ENCODE results near the gene MEGF6. TPM values are rescaled to one million over a fixed set of nuclear protein-coding genes. Genes with fewer than 3 reads are reported as not detected.

Gene MEGF6
- total RNA-seq, 1 donor = 102 TPM

DNA sequence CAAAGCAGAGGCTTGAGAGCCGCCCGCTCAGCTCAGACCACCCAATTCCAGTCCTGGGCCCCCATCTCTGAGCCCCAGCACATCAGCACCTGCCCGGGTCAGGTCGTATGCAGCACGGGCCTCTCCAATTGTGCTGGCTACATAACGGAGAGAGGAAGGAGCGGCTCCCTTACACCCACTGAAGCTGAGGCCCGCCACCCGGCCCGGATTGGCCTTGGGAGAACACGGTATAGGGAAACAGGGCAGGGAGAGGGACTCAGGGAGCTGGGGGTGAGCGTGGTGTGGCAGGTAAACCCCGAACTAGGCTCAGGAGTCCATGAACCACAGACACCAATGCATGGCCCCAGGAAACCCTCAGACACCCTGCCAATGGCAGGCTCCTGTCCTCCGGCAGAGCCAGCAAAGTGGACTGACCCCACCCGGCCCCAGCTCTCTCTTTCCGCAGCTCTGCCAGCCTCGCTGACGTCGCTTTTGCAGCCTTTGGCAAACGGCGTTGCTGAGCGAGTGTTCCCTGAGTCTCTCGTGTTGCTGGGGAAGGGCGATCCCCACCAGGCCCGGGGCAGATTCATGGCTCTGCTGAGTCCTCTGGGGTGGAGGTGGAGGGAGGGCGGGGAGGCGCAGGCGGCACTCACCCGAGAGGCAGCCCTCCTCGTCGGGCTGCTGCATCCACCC, 16.5 kb downstream of the MEGF6 start:
- no peak overlapping the region for H3K4me3 ChIP-seq (ENCODE audit: low read depth, low read length)
- peak; percentile 47 for DNase-seq (ENCODE audit: low read depth)
- TF ChIP-seq, protein P1, sequence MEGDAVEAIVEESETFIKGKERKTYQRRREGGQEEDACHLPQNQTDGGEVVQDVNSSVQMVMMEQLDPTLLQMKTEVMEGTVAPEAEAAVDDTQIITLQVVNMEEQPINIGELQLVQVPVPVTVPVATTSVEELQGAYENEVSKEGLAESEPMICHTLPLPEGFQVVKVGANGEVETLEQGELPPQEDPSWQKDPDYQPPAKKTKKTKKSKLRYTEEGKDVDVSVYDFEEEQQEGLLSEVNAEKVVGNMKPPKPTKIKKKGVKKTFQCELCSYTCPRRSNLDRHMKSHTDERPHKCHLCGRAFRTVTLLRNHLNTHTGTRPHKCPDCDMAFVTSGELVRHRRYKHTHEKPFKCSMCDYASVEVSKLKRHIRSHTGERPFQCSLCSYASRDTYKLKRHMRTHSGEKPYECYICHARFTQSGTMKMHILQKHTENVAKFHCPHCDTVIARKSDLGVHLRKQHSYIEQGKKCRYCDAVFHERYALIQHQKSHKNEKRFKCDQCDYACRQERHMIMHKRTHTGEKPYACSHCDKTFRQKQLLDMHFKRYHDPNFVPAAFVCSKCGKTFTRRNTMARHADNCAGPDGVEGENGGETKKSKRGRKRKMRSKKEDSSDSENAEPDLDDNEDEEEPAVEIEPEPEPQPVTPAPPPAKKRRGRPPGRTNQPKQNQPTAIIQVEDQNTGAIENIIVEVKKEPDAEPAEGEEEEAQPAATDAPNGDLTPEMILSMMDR (IDR thresholded peaks at IDR 0.05; ENCODE audit: insufficient read depth, low read length) = no peak

DNA sequence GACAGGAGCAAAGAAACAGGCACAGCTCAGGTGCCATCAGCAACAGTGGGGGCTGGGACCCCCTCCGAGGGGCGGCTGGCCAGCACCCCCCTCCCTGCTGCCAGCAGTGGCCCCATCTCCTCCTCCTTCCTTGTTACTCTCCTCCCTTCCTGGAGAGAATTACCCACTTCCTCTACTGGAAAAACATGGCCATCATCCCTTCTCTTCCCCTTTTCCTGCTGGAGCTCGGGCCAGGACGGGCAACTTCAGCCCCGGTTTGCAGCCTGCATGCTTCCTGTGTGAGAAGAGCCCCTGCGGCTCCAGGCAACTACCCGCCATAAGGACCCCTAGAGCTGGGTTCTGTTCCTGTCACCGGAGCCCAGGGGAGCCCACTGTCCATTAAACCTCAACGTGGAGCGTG, 17.6 kb downstream of the MEGF6 start:
- TF ChIP-seq, protein P1 (IDR thresholded peaks at IDR 0.05; ENCODE audit: insufficient read depth, low read length) = no peak
- H3K4me3 ChIP-seq (ENCODE audit: low read depth, low read length) = no peak overlapping the region
- no peak for DNase-seq (ENCODE audit: low read depth)

DNA sequence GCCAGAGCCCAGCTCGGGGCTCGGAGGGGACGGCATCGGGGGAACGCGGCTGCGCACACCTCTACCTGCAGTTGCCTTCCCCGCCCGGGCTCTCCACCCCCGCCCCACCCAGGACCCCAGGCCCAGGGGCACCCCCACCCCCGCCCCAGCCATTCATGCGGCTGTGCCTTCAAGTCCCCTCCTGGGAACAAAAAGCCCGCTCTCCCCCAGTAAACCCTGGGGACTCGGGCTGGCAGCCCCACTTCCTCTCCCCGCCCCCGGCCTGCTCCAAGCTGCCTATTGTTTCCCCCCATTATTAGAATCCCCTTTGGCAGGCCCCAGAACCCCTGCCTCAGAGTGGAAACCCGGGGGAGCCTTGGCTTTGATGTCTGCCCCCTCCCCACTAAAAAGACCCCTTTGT, 18.0 kb downstream of the MEGF6 start:
- DNase-seq (ENCODE audit: low read depth) = no peak
- no peak overlapping the region for H3K4me3 ChIP-seq (ENCODE audit: low read depth, low read length)
- TF ChIP-seq, protein P1 (IDR thresholded peaks at IDR 0.05; ENCODE audit: insufficient read depth, low read length) = no peak

DNA sequence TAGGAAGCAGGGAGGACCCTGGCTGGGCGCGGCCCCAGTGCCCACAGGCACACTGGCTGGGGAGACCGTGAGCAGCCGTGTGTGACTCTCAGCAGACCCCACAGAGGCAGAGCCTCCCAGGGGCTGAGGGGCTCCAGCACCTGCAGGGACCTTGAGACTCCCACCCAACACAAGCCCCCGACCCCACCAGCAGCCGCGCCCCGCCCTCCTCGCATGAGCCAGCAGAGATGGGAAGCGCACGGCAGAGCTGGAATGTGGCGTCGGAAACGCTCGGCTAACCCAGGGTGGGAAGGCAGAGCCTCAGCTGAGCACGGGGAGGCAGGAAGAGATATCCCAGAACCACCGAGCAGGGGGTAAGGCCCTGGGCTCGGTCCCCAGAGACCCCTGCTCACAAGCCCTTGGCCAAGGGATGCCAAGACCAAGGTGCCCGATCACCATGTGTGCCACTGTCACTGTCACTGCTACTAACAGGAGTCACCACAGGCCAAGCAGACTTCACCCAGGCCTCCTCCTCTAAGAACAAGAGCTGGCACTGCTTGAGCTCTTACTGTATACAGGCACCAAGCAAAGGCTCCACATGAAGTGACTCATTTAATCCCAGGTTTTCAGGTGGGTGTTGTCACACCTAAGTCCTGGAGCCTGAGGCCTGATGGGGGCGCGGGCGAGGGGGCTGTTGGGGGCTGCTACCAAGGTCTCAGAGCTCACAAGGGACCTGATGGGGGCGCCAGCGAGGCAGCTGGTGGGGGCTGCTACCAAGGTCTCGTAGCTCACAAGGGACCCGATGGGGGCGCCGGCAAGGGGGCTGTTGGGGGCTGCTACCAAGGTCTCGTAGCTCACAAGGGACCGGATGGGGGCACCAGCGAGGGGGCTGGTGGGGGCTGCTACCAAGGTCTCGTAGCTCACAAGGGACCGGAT, 20.1 kb downstream of the MEGF6 start:
- TF ChIP-seq, protein P1 (IDR thresholded peaks at IDR 0.05; ENCODE audit: insufficient read depth, low read length) = no peak
- no peak overlapping the region for H3K4me3 ChIP-seq (ENCODE audit: low read depth, low read length)
- DNase-seq (ENCODE audit: low read depth) = no peak

- H3K4me3 ChIP-seq (ENCODE audit: low read depth, low read length) = no peak overlapping the region
- DNase-seq (ENCODE audit: low read depth) = peak; percentile 11
- TF ChIP-seq, protein P1 (IDR thresholded peaks at IDR 0.05; ENCODE audit: insufficient read depth, low read length) = no peak
Observed at GRCh38 chr1:3590139-3590763, 21.1 kb downstream of the MEGF6 start.

DNA sequence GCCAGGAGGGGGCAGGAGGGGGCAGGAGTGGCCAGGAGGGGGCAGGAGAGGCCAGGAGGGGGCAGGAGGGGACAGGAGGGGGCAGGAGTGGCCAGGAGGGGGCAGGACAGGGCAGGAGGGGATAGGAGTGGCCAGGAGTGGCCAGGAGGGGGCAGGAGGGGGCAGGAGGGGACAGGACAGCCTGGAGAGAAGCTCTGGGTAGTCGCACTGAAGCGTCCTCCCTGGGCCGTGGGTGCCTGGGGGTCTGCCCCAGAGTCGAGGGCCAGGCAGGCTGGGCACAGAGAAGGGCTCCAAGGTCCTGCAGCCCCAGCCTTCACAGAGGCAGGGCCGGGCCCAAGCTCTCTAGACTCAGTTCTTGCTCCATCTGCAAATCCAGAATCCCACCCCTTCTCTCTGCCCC, 22.9 kb downstream of the MEGF6 start:
- no peak overlapping the region for H3K4me3 ChIP-seq (ENCODE audit: low read depth, low read length)
- no peak for DNase-seq (ENCODE audit: low read depth)
- TF ChIP-seq, protein P1 (IDR thresholded peaks at IDR 0.05; ENCODE audit: insufficient read depth, low read length) = no peak
